KMS-11 (cell line): Measurements from ENCODE around the gene EVX1.

Experiments
- H2AFZ ChIP-seq: fragments of 200-600 bp; sonication (generic); 2 replicates; pipeline ENCODE4 v1.6.1; 2016; ENCODE audit warnings: antibody characterized with exemption, mixed run types, low read depth
- H3K27ac ChIP-seq: fragments of 200-600 bp; sonication (generic); 2 replicates; pipeline ENCODE4 v1.6.1; 2016; ENCODE audit warnings: mild to moderate bottlenecking, mixed run types
- H3K27me3 ChIP-seq: fragments of 200-600 bp; sonication (generic); 2 replicates; pipeline ENCODE4 v1.6.1; 2017; ENCODE audit warnings: mild to moderate bottlenecking, low read depth, mixed run types, moderate library complexity; ENCODE audit not compliant: insufficient read depth
- H3K36me3 ChIP-seq: fragments of 200-600 bp; sonication (generic); 2 replicates; pipeline ENCODE4 v1.6.1; 2017; ENCODE audit warnings: mild to moderate bottlenecking, mixed run types; ENCODE audit not compliant: insufficient read depth
- H3K4me1 ChIP-seq: fragments of 200-600 bp; sonication (generic); 2 replicates; pipeline ENCODE4 v1.6.1; 2016; ENCODE audit warnings: mild to moderate bottlenecking, low read depth, mixed run types; ENCODE audit not compliant: poor library complexity, severe bottlenecking
- H3K4me2 ChIP-seq: fragments of 200-600 bp; sonication (generic); 2 replicates; pipeline ENCODE4 v1.7.0; 2016; ENCODE audit warnings: mild to moderate bottlenecking, mixed run types
- H3K4me3 ChIP-seq: fragments of 200-600 bp; sonication (generic); IDR thresholded peaks from 2 replicates; pipeline ENCODE4 v1.6.1; 2017; ENCODE audit warnings: low read depth, low read length, mixed read lengths; ENCODE audit not compliant: insufficient read depth
- H3K79me2 ChIP-seq: fragments of 200-600 bp; sonication (generic); 2 replicates; pipeline ENCODE4 v1.6.1; 2016; ENCODE audit warnings: low read depth, mixed run types; ENCODE audit not compliant: insufficient read depth
- H3K9ac ChIP-seq: fragments of 200-600 bp; sonication (generic); 2 replicates; pipeline ENCODE4 v1.6.1; 2016; ENCODE audit warnings: mild to moderate bottlenecking, mixed run types
- H4K20me1 ChIP-seq: fragments of 200-600 bp; sonication (generic); 2 replicates; pipeline ENCODE4 v1.6.1; 2016; ENCODE audit warnings: mild to moderate bottlenecking, mixed run types; ENCODE audit not compliant: insufficient read depth
- CTCF ChIP-seq: fragments of 200-600 bp; sonication (generic); conservative IDR thresholded peaks from 2 replicates; pipeline ENCODE4 v1.6.1; 2017; ENCODE audit warnings: low read depth, mild to moderate bottlenecking, antibody characterized with exemption, low read length, moderate library complexity, mixed read lengths

EVX1 gene

GRCh38 chr7:27251136-27251651 is 8.6 kb downstream of the EVX1 start:
- Histone ChIP-seq H3K79me2 (no peaks in the 10 kb centered on the region), H3K4me2 (no peak overlapping the region), H3K9ac (no peak overlapping the region), H3K36me3 (no peaks in the 10 kb centered on the region), H2AFZ (no peak overlapping the region), H4K20me1 (no peaks in the 10 kb centered on the region), H3K4me1 (no peaks in the 10 kb centered on the region), H3K27ac (no peak overlapping the region), H3K4me3 (no peak overlapping the region), H3K27me3 (no peaks in the 10 kb centered on the region)
- TF ChIP-seq CTCF = no peak

GRCh38 chr7:27251652-27252590 is 9.3 kb downstream of the EVX1 start:
- Histone ChIP-seq H4K20me1 (no peaks in the 10 kb centered on the region), H3K27me3 (no peaks in the 10 kb centered on the region), H3K4me3 (no peak overlapping the region), H2AFZ (no peak overlapping the region), H3K79me2 (no peaks in the 10 kb centered on the region), H3K4me1 (no peaks in the 10 kb centered on the region), H3K4me2 (no peak overlapping the region), H3K9ac (no peak overlapping the region), H3K36me3 (no peaks in the 10 kb centered on the region), H3K27ac (no peak overlapping the region)
- TF ChIP-seq CTCF = no peak

GRCh38 chr7:27254625-27255024 is 12.0 kb downstream of the EVX1 start:
- no peak overlapping the region for H2AFZ ChIP-seq
- H3K27ac ChIP-seq = no peak overlapping the region
- H3K79me2 ChIP-seq = no peaks in the 10 kb centered on the region
- H3K36me3 ChIP-seq = no peaks in the 10 kb centered on the region
- TF ChIP-seq CTCF = no peak
- no peak overlapping the region for H3K9ac ChIP-seq
- no peaks in the 10 kb centered on the region for H4K20me1 ChIP-seq
- no peak overlapping the region for H3K4me3 ChIP-seq
- no peaks in the 10 kb centered on the region for H3K27me3 ChIP-seq
- H3K4me2 ChIP-seq = no peak overlapping the region
- no peaks in the 10 kb centered on the region for H3K4me1 ChIP-seq

- H4K20me1 ChIP-seq = no peaks in the 10 kb centered on the region
- no peak overlapping the region for H3K27ac ChIP-seq
- H3K79me2 ChIP-seq = no peaks in the 10 kb centered on the region
- no peak overlapping the region for H3K4me2 ChIP-seq
- H2AFZ ChIP-seq = no peak overlapping the region
- H3K4me1 ChIP-seq = no peaks in the 10 kb centered on the region
- H3K27me3 ChIP-seq = no peaks in the 10 kb centered on the region
- TF ChIP-seq CTCF = no peak
- H3K36me3 ChIP-seq = no peaks in the 10 kb centered on the region
- no peak overlapping the region for H3K4me3 ChIP-seq
- no peak overlapping the region for H3K9ac ChIP-seq
These were observed 17.6 kb downstream of the EVX1 start for GRCh38 chr7:27260211-27260610.
